GM12878 (cell line): ENCODE data around the gene TOX2. TPM values are rescaled to one million over a fixed set of nuclear protein-coding genes. Genes with fewer than 3 reads are reported as not detected.

Experiments
- ATAC-seq: fragments of 200-7000 bp; cut with Tn5 transposase; 3 replicates; pipeline ENCODE4 v1.9.1; 2020; ENCODE audit warnings: mild to moderate bottlenecking, moderate library complexity
- BruUV-seq: library from RNA; stranded (reverse); fragments of 400-500 nt; replicated peaks from 2 replicates; lab custom pipeline; 2021; lab: Mats Ljungman, UMichigan
- CTCF ChIA-PET: fragments of 300-600 bp; sonication (Branson Sonifier 250); formaldehyde crosslinking; extraction: SDS; loops from one replicate; lab custom pipeline; 2021; ENCODE audit warnings: inconsistent platforms; lab: Yijun Ruan, JAX
- POLR2A ChIA-PET: fragments of 350-600 bp; formaldehyde crosslinking; extraction: SDS; loops from one replicate; lab custom pipeline; 2021; ENCODE audit warnings: inconsistent platforms; lab: Charles Lee
- RAD21 ChIA-PET: fragments of 300-600 bp; sonication (Branson Sonifier 250); formaldehyde crosslinking; loops from one replicate; lab custom pipeline; 2023; ENCODE audit warnings: antibody characterized with exemption; ENCODE audit not compliant: unreplicated experiment; lab: Charles Lee
- SMC1A ChIA-PET: fragments of 300-600 bp; sonication (Branson Sonifier 250); formaldehyde crosslinking; loops from one replicate; lab custom pipeline; 2023; ENCODE audit not compliant: unreplicated experiment, uncharacterized antibody; lab: Charles Lee
- DNase-seq: peaks from one replicate; pipeline ENCODE4 v3.0.0-alpha.2; 2011; ENCODE audit warnings: low read depth, low spot score
- FAIRE-seq: peaks from 3 replicates; lab custom pipeline; 2011; peaks lifted over from hg19 to GRCh38; lab: Jason Lieb, UNC
- H2AFZ ChIP-seq: 2 replicates; pipeline ENCODE4 v1.6.0; 2011; ENCODE audit warnings: low read depth, low read length, control low read depth; ENCODE audit not compliant: control insufficient read depth
- H3K27ac ChIP-seq: 2 replicates; pipeline ENCODE4 v1.5.1; 2011; ENCODE audit warnings: control low read depth; ENCODE audit not compliant: control insufficient read depth, insufficient read depth
- H3K27me3 ChIP-seq, 2 experiments: replicated peaks in 1 of 2; 2 replicates each; pipeline versions ENCODE4 v1.6.0 to v1.6.1; 2011; ENCODE audit warnings: low read length in 1 of 2; ENCODE audit not compliant: control insufficient read depth in 2 of 2, insufficient read depth in 2 of 2
- H3K36me3 ChIP-seq, 2 experiments: 2 replicates each; pipeline ENCODE4 v1.5.1; 2011; ENCODE audit warnings: low read length in 1 of 2; ENCODE audit not compliant: control insufficient read depth in 2 of 2, insufficient read depth in 2 of 2
- H3K4me1 ChIP-seq: 2 replicates; pipeline ENCODE4 v1.6.1; 2011; ENCODE audit warnings: mild to moderate bottlenecking, low read length, moderate library complexity, mixed read lengths; ENCODE audit not compliant: control insufficient read depth, insufficient read depth
- H3K4me2 ChIP-seq: 2 replicates; pipeline ENCODE4 v1.6.0; 2011; ENCODE audit warnings: control low read depth; ENCODE audit not compliant: control insufficient read depth, insufficient read depth
- H3K4me3 ChIP-seq: fragments of 200-600 bp; sonication (generic); 2 replicates; pipeline ENCODE4 v1.5.1; 2016
- H3K79me2 ChIP-seq: 2 replicates; pipeline ENCODE4 v1.6.0; 2011; ENCODE audit warnings: low read length; ENCODE audit not compliant: control insufficient read depth, insufficient read depth
- H3K9ac ChIP-seq: 2 replicates; pipeline ENCODE4 v1.8.0; 2011; ENCODE audit warnings: low read length, control low read depth, mixed read lengths; ENCODE audit not compliant: control insufficient read depth, insufficient read depth
- H3K9me3 ChIP-seq: replicated peaks from 3 replicates; pipeline ENCODE4 v1.5.1; 2011; ENCODE audit warnings: mild to moderate bottlenecking, low read length; ENCODE audit not compliant: control insufficient read depth, insufficient read depth
- H4K20me1 ChIP-seq: 2 replicates; pipeline ENCODE4 v1.6.0; 2011; ENCODE audit not compliant: control insufficient read depth, insufficient read depth
- EP300 ChIP-seq, 2 experiments: fragments of 150-350 bp in 1 of 2; IDR thresholded peaks; 2 replicates each; pipeline ENCODE4 v1.6.1; 2011 to 2012; ENCODE audit warnings: low read depth in 2 of 2, low read length in 2 of 2, borderline replicate concordance in 1 of 2, improper control_type of control experiment in 1 of 2, inconsistent platforms in 1 of 2; ENCODE audit not compliant: control insufficient read depth in 1 of 2
- ETV6 ChIP-seq, 2 experiments: fragments of 450-650 bp in 1 of 2; IDR thresholded peaks in 1 of 2; conservative IDR thresholded peaks in 1 of 2; 2 replicates each; pipeline ENCODE4 v1.6.1; 2014; ENCODE audit warnings: antibody characterized with exemption in 1 of 2, borderline replicate concordance in 1 of 2, low read depth in 1 of 2, mild to moderate bottlenecking in 1 of 2, moderate library complexity in 1 of 2
- KDM1A ChIP-seq: fragments of 200-600 bp; sonication (generic); IDR thresholded peaks from 2 replicates; pipeline ENCODE4 v1.6.1; 2016; ENCODE audit warnings: borderline replicate concordance
- LARP7 ChIP-seq: fragments of 450-650 bp; IDR thresholded peaks from 2 replicates; pipeline ENCODE4 v1.6.1; 2017; ENCODE audit warnings: mild to moderate bottlenecking
- NFYB ChIP-seq: IDR thresholded peaks from 2 replicates; pipeline ENCODE4 v1.6.1; 2011; ENCODE audit warnings: low read depth, mild to moderate bottlenecking, low read length, improper control_type of control experiment, moderate library complexity; ENCODE audit not compliant: insufficient read depth
- RAD51 ChIP-seq: fragments of 450-650 bp; IDR thresholded peaks from 2 replicates; pipeline ENCODE4 v1.6.1; 2016; ENCODE audit warnings: moderate library complexity, mild to moderate bottlenecking, inconsistent platforms
- TCF3 ChIP-seq: IDR thresholded peaks from 2 replicates; pipeline ENCODE4 v1.6.1; 2012; ENCODE audit warnings: low read depth, mild to moderate bottlenecking, low read length, borderline replicate concordance; ENCODE audit not compliant: insufficient read depth
- TCF7 ChIP-seq: IDR thresholded peaks from 2 replicates; pipeline ENCODE4 v1.6.1; 2014; ENCODE audit warnings: antibody characterized with exemption, borderline replicate concordance
- WGBS: methylation state at CpG from one replicate; pipeline ENCODE4 v1.1.6; 2016; ENCODE audit warnings: low lambda C conversion rate; ENCODE audit not compliant: insufficient replicate concordance, insufficient coverage; ENCODE audit errors: missing lambda C conversion rate; 5-methylcytosine and 5-hydroxymethylcytosine counted together
- in situ Hi-C: fragments of 300-500 bp; cut with MboI; formaldehyde crosslinking; loops from 9 replicates; pipeline ENCODE4 v1.14.3; 2018; ENCODE audit warnings: mixed read lengths
- intact Hi-C: fragments of 100-400 bp; cut with micrococcal nuclease; formaldehyde crosslinking; loops from one replicate; pipeline ENCODE4 v1.14.2; 2022; ENCODE audit not compliant: unreplicated experiment
- polyA plus RNA-seq, 11 experiments: library from polyadenylated mRNA; depleted of rRNA in 4 of 11; unstranded in 6 of 11; stranded (reverse) in 5 of 11; fragments of >200 nt; fragmentation: Nextera tagmentation in 4 of 11; fragmentation: Illumina TruSeq in 1 of 11; extraction: Ambion mirVana in 4 of 11; extraction: Trizol in 1 of 11; gene quantifications; 1 replicate in 1 of 11; 2 replicates in 10 of 11; pipeline versions ENCODE4 v1.2.1 to v1.2.3, GENCODE V29; 2011 to 2016; ENCODE audit warnings: inconsistent platforms in 2 of 11, missing spikeins in 2 of 11, low read depth in 1 of 11
- total RNA-seq, 4 experiments: library from RNA; depleted of rRNA in 3 of 4; stranded (reverse); fragments of >200 nt in 3 of 4; fragmentation: Illumina TruSeq in 1 of 4; extraction: Trizol in 1 of 4; gene quantifications; 2 replicates each; pipeline versions ENCODE4 v1.2.1 to v1.2.3, GENCODE V29; 2013 to 2021
- TF ChIP-seq, protein P1 (sequence below): IDR thresholded peaks from 2 replicates; pipeline ENCODE4 v1.6.1; 2011; ENCODE audit warnings: mild to moderate bottlenecking, low read depth, low read length, moderate library complexity; ENCODE audit not compliant: insufficient replicate concordance

TOX2 gene
- total and polyA plus RNA-seq, 10 of the 15 experiments (the other 5 are each of a cell fraction or from before 2014, with no cell fraction given): 2.6 to 40.5 (median 7.9) TPM

DNA sequence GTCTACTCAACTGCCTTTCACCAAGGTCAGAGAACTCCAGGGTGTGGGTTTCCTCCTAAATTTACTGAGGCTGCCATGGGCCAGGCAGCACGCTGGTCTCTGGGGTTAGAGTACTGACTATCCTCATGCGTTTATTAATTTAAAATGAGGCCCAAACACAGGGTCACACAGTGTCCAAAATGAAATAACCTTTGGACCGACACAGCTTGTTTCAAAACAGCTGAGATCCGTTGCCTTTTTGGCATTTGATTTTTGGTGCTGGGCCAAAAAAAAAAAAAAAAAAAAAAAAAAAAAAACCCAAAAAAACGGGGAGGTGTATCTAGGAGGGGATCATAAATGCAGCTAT is 14.6 kb upstream of the TOX2 start:
- in situ Hi-C loops: no loop called here
- no peaks in the 10 kb centered on the region for H3K27me3 ChIP-seq
- WGBS: 49% methylated on average over 5 of the region's 5 CpGs
- ChIA-PET SMC1A (interaction anchor here (0.8 to 1.1 kb wide), 3 partner anchors 15 to 149 kb away, joined by 3 to 5 read pairs (median 3); no protein-coding TSS in a partner anchor), CTCF (interaction anchor here (0.6 to 1.3 kb wide), 2 partner anchors 9 to 128 kb away, joined by 3 read pairs; no protein-coding TSS in a partner anchor), POLR2A (interaction anchor here (0.7 kb wide), 2 partner anchors 14 to 97 kb away, joined by 9 to 10 read pairs; no protein-coding TSS in a partner anchor), RAD21 (interaction anchor here (0.6 to 0.7 kb wide), 3 partner anchors 57 to 167 kb away, joined by 3 to 4 read pairs (median 3); no protein-coding TSS in a partner anchor)
- no peak overlapping the region for H2AFZ ChIP-seq
- no peak overlapping the region for H3K27ac ChIP-seq
- TF ChIP-seq RAD51: no peak
- no peak for TF ChIP-seq KDM1A
- no peak for TF ChIP-seq TCF3
- TF ChIP-seq NFYB: no peak
- TF ChIP-seq ETV6 (conservative IDR thresholded peaks at IDR 0.05 in 1 of 2, IDR thresholded peaks at IDR 0.05 in 1 of 2; ENCODE audit: borderline replicate concordance in 1 of 2, low read depth in 1 of 2): no peak
- no peak for TF ChIP-seq EP300 (IDR thresholded peaks at IDR 0.05; ENCODE audit: borderline replicate concordance in 1 of 2, control insufficient read depth in 1 of 2, low read depth in 2 of 2, low read length in 2 of 2)
- TF ChIP-seq LARP7: no peak
- TF ChIP-seq, protein P1, sequence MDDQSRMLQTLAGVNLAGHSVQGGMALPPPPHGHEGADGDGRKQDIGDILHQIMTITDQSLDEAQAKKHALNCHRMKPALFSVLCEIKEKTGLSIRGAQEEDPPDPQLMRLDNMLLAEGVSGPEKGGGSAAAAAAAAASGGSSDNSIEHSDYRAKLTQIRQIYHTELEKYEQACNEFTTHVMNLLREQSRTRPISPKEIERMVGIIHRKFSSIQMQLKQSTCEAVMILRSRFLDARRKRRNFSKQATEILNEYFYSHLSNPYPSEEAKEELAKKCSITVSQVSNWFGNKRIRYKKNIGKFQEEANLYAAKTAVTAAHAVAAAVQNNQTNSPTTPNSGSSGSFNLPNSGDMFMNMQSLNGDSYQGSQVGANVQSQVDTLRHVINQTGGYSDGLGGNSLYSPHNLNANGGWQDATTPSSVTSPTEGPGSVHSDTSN: no peak
- no peak for TF ChIP-seq TCF7
- H3K36me3 ChIP-seq: no peaks in the 10 kb centered on the region
- H3K4me1 ChIP-seq: no peaks in the 10 kb centered on the region
- DNase-seq (no peak), ATAC-seq (no peak), FAIRE-seq (no peak)
- no peaks in the 10 kb centered on the region for H4K20me1 ChIP-seq
- H3K9me3 ChIP-seq: no peaks in the 10 kb centered on the region; the same call in 2 of the 3 replicates
- H3K4me2 ChIP-seq: no peak overlapping the region
- intact Hi-C loops: no loop called here
- BruUV-seq: no TSS peak
- no peak overlapping the region for H3K9ac ChIP-seq
- no peak overlapping the region for H3K4me3 ChIP-seq
- H3K79me2 ChIP-seq: no peaks in the 10 kb centered on the region
